WTC11 (cell line): ENCODE measurements around the gene RAD21L1. TPM values are rescaled to one million over a fixed set of nuclear protein-coding genes. Genes with fewer than 3 reads are reported as not detected.

ENCODE experiments used
- ATAC-seq: fragments of 200-7000 bp; cut with Tn5 transposase; 2 replicates; pipeline ENCODE4 v1.10.0; 2021; ENCODE audit warnings: mild to moderate bottlenecking, moderate library complexity
- CTCF ChIA-PET: fragments of 300-600 bp; sonication (Branson Sonifier 250); formaldehyde crosslinking; loops from one replicate; lab custom pipeline; 2021; ENCODE audit warnings: antibody characterized with exemption; lab: Charles Lee
- POLR2A ChIA-PET: fragments of 350-600 bp; sonication (Branson Sonifier 250); formaldehyde crosslinking; loops from one replicate; lab custom pipeline; 2021; ENCODE audit warnings: antibody characterized with exemption; lab: Charles Lee
- DNase-seq: peaks from one replicate; pipeline ENCODE4 v3.0.0; 2021; ENCODE audit warnings: low spot score
- H3K27ac Mint-ChIP-seq: 2 replicates; pipeline ENCODE4 v1.8.0; 2021; ENCODE audit warnings: mixed read lengths
- H3K27me3 Mint-ChIP-seq: 2 replicates; pipeline ENCODE4 v1.8.0; 2021; ENCODE audit warnings: low read depth, mild to moderate bottlenecking, moderate library complexity, mixed read lengths
- H3K36me3 Mint-ChIP-seq: 2 replicates; pipeline ENCODE4 v1.8.0; 2021; ENCODE audit warnings: mixed read lengths
- H3K4me1 Mint-ChIP-seq: 2 replicates; pipeline ENCODE4 v1.8.0; 2022; ENCODE audit warnings: mixed read lengths
- H3K4me3 Mint-ChIP-seq: 2 replicates; pipeline ENCODE4 v1.8.0; 2021; ENCODE audit warnings: mild to moderate bottlenecking, moderate library complexity, mixed read lengths
- H3K9me3 Mint-ChIP-seq: 2 replicates; pipeline ENCODE4 v1.8.0; 2021; ENCODE audit warnings: mixed read lengths
- FOXJ3 ChIP-seq: sonication (generic); formaldehyde crosslinking; IDR thresholded peaks from 2 replicates; pipeline ENCODE4 v1.9.0; 2021; ENCODE audit warnings: missing genetic modification reagents, mild to moderate bottlenecking, borderline replicate concordance
- FOXK1 ChIP-seq: sonication (generic); formaldehyde crosslinking; IDR thresholded peaks from 2 replicates; pipeline ENCODE4 v1.8.0; 2022; ENCODE audit warnings: mild to moderate bottlenecking, moderate library complexity, missing genetic modification reagents
- FOXP1 ChIP-seq: sonication (generic); formaldehyde crosslinking; IDR thresholded peaks from 2 replicates; pipeline ENCODE4 v1.8.0; 2022; ENCODE audit warnings: missing genetic modification reagents, mild to moderate bottlenecking, moderate library complexity, borderline replicate concordance
- HMGA2 ChIP-seq: fragments of 250-450 bp; sonication (Bioruptor Pico); IDR thresholded peaks from 2 replicates; pipeline ENCODE4 v1.4.0; 2021; ENCODE audit warnings: mild to moderate bottlenecking, moderate library complexity
- JUN ChIP-seq: sonication (generic); formaldehyde crosslinking; IDR thresholded peaks from 2 replicates; pipeline ENCODE4 v1.8.0; 2023; ENCODE audit warnings: mild to moderate bottlenecking, missing genetic modification reagents
- MAX ChIP-seq: sonication (generic); formaldehyde crosslinking; IDR thresholded peaks from 2 replicates; pipeline ENCODE4 v1.8.0; 2022; ENCODE audit warnings: mild to moderate bottlenecking, missing genetic modification reagents
- NFE2L1 ChIP-seq: sonication (generic); formaldehyde crosslinking; IDR thresholded peaks from 2 replicates; pipeline ENCODE4 v1.8.1; 2023; ENCODE audit warnings: missing genetic modification reagents
- NFYB ChIP-seq: sonication (generic); formaldehyde crosslinking; conservative IDR thresholded peaks from 2 replicates; pipeline ENCODE4 v1.8.0; 2022; ENCODE audit warnings: low read depth, missing genetic modification reagents
- RELA ChIP-seq: sonication (generic); formaldehyde crosslinking; IDR thresholded peaks from 2 replicates; pipeline ENCODE4 v1.8.1; 2022; ENCODE audit warnings: missing genetic modification reagents, mild to moderate bottlenecking, borderline replicate concordance
- STAT6 ChIP-seq: sonication (generic); formaldehyde crosslinking; conservative IDR thresholded peaks from 2 replicates; pipeline ENCODE4 v1.8.1; 2023; ENCODE audit warnings: mild to moderate bottlenecking, low read depth, missing genetic modification reagents, moderate library complexity
- USF2 ChIP-seq: sonication (generic); formaldehyde crosslinking; IDR thresholded peaks from 2 replicates; pipeline ENCODE4 v1.8.1; 2023; ENCODE audit warnings: mild to moderate bottlenecking, missing genetic modification reagents, moderate library complexity
- ZBTB21 ChIP-seq: sonication (generic); formaldehyde crosslinking; IDR thresholded peaks from 2 replicates; pipeline ENCODE4 v1.8.1; 2023; ENCODE audit warnings: mild to moderate bottlenecking, missing genetic modification reagents, borderline replicate concordance
- ZNF121 ChIP-seq: sonication (generic); formaldehyde crosslinking; IDR thresholded peaks from 2 replicates; pipeline ENCODE4 v1.8.0; 2023; ENCODE audit warnings: missing genetic modification reagents
- ZNF232 ChIP-seq: sonication (generic); formaldehyde crosslinking; IDR thresholded peaks from 2 replicates; pipeline ENCODE4 v1.8.0; 2022; ENCODE audit warnings: mild to moderate bottlenecking, missing genetic modification reagents
- ZNF425 ChIP-seq: fragments of 250-450 bp; sonication (Bioruptor Pico); conservative IDR thresholded peaks from 2 replicates; pipeline ENCODE4 v1.9.0; 2021; ENCODE audit warnings: mild to moderate bottlenecking
- total RNA-seq: library from RNA; stranded (reverse); gene quantifications from 3 replicates; pipeline ENCODE4 v1.2.3, GENCODE V29; 2021
- TF ChIP-seq, protein P1 (sequence below): sonication (generic); formaldehyde crosslinking; IDR thresholded peaks from 2 replicates; pipeline ENCODE4 v1.8.1; 2022; ENCODE audit warnings: low read depth, missing genetic modification reagents, borderline replicate concordance
- TF ChIP-seq, protein P2 (sequence below): sonication (generic); formaldehyde crosslinking; IDR thresholded peaks from 2 replicates; pipeline ENCODE4 v1.8.0; 2022; ENCODE audit warnings: mild to moderate bottlenecking, missing genetic modification reagents
- TF ChIP-seq, protein P3 (sequence below): sonication (generic); formaldehyde crosslinking; IDR thresholded peaks from 2 replicates; pipeline ENCODE4 v1.8.0; 2023; ENCODE audit warnings: missing genetic modification reagents, mild to moderate bottlenecking, borderline replicate concordance
- TF ChIP-seq, protein P4 (sequence below): fragments of 250-450 bp; sonication (Bioruptor Pico); IDR thresholded peaks from 2 replicates; pipeline ENCODE4 v2.1.2; 2022; ENCODE audit warnings: mild to moderate bottlenecking, moderate library complexity

The RAD21L1 gene
- total RNA-seq, 1 experiment from 2014 or later = 0.77 TPM

GRCh38 chr20:1180949-1181348, 44.9 kb upstream of the RAD21L1 start:
- Mint-ChIP-seq H3K27ac (no peak overlapping the region), H3K4me3 (no peak overlapping the region), H3K4me1 (peaks cover 17% of the 10 kb centered on the region), H3K36me3 (no peaks in the 10 kb centered on the region), H3K27me3 (peaks cover 28% of the 10 kb centered on the region), H3K9me3 (no peaks in the 10 kb centered on the region)
- TF ChIP-seq ZNF232 (CRISPR knock-in tag) = no peak
- TF ChIP-seq JUN = no peak
- TF ChIP-seq NFYB (CRISPR knock-in tag) = no peak
- TF ChIP-seq HMGA2 (CRISPR knock-in tag) = no peak
- TF ChIP-seq, protein P1, sequence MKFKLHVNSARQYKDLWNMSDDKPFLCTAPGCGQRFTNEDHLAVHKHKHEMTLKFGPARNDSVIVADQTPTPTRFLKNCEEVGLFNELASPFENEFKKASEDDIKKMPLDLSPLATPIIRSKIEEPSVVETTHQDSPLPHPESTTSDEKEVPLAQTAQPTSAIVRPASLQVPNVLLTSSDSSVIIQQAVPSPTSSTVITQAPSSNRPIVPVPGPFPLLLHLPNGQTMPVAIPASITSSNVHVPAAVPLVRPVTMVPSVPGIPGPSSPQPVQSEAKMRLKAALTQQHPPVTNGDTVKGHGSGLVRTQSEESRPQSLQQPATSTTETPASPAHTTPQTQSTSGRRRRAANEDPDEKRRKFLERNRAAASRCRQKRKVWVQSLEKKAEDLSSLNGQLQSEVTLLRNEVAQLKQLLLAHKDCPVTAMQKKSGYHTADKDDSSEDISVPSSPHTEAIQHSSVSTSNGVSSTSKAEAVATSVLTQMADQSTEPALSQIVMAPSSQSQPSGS = no peak
- TF ChIP-seq STAT6 = no peak
- TF ChIP-seq ZBTB21 (CRISPR knock-in tag) = no peak
- no peak for TF ChIP-seq ZNF425
- no peak for TF ChIP-seq FOXK1 (CRISPR knock-in tag)
- no peak for TF ChIP-seq USF2 (CRISPR knock-in tag)
- no peak for TF ChIP-seq MAX
- TF ChIP-seq RELA (CRISPR knock-in tag) = no peak
- TF ChIP-seq ZNF121 (CRISPR knock-in tag) = no peak
- TF ChIP-seq, protein P2, sequence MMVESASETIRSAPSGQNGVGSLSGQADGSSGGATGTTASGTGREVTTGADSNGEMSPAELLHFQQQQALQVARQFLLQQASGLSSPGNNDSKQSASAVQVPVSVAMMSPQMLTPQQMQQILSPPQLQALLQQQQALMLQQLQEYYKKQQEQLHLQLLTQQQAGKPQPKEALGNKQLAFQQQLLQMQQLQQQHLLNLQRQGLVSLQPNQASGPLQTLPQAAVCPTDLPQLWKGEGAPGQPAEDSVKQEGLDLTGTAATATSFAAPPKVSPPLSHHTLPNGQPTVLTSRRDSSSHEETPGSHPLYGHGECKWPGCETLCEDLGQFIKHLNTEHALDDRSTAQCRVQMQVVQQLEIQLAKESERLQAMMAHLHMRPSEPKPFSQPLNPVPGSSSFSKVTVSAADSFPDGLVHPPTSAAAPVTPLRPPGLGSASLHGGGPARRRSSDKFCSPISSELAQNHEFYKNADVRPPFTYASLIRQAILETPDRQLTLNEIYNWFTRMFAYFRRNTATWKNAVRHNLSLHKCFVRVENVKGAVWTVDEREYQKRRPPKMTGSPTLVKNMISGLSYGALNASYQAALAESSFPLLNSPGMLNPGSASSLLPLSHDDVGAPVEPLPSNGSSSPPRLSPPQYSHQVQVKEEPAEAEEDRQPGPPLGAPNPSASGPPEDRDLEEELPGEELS (CRISPR knock-in tag) = no peak
- no peak for TF ChIP-seq FOXP1 (CRISPR knock-in tag)
- ATAC-seq (no peak), DNase-seq (no peak)
- POLR2A ChIA-PET = no interaction called here
- CTCF ChIA-PET = interaction anchor here (1.8 kb wide), 1 partner anchor 32 kb away, joined by 5 read pairs; no protein-coding TSS in a partner anchor

DNA sequence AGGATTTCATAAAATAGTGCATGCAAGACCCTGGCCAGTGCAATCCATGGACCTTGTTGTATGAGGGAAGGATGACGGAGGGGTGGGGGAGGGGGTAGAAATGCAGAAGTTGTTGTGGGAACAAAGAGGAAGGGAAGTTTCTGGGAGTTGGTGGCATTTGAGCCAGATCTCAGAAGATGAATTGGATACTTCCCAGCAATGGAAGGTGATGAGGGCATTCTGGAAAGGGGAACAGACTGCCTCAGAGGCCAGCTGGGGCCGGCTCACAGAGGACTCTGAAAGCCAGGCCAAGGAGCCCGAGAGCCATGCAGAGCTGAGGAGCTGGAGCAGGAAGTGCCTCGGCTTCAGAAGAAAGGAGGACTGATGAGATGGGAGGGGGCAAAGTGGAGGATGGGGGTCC, 43.7 kb upstream of the RAD21L1 start:
- ChIA-PET POLR2A (interaction anchor here (0.6 kb wide), 1 partner anchor 33 kb away, joined by 3 read pairs; no protein-coding TSS in a partner anchor), CTCF (interaction anchor here (1.5 to 1.8 kb wide), 2 partner anchors 11 to 31 kb away, joined by 3 to 5 read pairs; no protein-coding TSS in a partner anchor)
- Mint-ChIP-seq H3K27me3 (peaks cover 28% of the 10 kb centered on the region), H3K4me1 (peaks cover 17% of the 10 kb centered on the region), H3K4me3 (no peak overlapping the region), H3K9me3 (no peaks in the 10 kb centered on the region), H3K36me3 (no peaks in the 10 kb centered on the region), H3K27ac (no peak overlapping the region)
- no peak for DNase-seq
- no peak for ATAC-seq
- TF ChIP-seq HMGA2 (CRISPR knock-in tag) = no peak
- TF ChIP-seq, protein P3, sequence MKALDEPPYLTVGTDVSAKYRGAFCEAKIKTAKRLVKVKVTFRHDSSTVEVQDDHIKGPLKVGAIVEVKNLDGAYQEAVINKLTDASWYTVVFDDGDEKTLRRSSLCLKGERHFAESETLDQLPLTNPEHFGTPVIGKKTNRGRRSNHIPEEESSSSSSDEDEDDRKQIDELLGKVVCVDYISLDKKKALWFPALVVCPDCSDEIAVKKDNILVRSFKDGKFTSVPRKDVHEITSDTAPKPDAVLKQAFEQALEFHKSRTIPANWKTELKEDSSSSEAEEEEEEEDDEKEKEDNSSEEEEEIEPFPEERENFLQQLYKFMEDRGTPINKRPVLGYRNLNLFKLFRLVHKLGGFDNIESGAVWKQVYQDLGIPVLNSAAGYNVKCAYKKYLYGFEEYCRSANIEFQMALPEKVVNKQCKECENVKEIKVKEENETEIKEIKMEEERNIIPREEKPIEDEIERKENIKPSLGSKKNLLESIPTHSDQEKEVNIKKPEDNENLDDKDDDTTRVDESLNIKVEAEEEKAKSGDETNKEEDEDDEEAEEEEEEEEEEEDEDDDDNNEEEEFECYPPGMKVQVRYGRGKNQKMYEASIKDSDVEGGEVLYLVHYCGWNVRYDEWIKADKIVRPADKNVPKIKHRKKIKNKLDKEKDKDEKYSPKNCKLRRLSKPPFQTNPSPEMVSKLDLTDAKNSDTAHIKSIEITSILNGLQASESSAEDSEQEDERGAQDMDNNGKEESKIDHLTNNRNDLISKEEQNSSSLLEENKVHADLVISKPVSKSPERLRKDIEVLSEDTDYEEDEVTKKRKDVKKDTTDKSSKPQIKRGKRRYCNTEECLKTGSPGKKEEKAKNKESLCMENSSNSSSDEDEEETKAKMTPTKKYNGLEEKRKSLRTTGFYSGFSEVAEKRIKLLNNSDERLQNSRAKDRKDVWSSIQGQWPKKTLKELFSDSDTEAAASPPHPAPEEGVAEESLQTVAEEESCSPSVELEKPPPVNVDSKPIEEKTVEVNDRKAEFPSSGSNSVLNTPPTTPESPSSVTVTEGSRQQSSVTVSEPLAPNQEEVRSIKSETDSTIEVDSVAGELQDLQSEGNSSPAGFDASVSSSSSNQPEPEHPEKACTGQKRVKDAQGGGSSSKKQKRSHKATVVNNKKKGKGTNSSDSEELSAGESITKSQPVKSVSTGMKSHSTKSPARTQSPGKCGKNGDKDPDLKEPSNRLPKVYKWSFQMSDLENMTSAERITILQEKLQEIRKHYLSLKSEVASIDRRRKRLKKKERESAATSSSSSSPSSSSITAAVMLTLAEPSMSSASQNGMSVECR = no peak
- TF ChIP-seq NFE2L1 (CRISPR knock-in tag) = no peak
- TF ChIP-seq, protein P4, sequence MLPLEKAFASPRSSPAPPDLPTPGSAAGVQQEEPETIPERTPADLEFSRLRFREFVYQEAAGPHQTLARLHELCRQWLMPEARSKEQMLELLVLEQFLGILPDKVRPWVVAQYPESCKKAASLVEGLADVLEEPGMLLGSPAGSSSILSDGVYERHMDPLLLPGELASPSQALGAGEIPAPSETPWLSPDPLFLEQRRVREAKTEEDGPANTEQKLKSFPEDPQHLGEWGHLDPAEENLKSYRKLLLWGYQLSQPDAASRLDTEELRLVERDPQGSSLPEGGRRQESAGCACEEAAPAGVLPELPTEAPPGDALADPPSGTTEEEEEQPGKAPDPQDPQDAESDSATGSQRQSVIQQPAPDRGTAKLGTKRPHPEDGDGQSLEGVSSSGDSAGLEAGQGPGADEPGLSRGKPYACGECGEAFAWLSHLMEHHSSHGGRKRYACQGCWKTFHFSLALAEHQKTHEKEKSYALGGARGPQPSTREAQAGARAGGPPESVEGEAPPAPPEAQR (CRISPR knock-in tag) = no peak
- TF ChIP-seq MAX = no peak
- no peak for TF ChIP-seq FOXJ3 (CRISPR knock-in tag)
- TF ChIP-seq FOXP1 (CRISPR knock-in tag) = no peak
